Subcutaneous adipose tissue (tissue), 4 donors: ENCODE results near the gene SLC27A3. TPM values are rescaled to one million over a fixed set of nuclear protein-coding genes. Genes with fewer than 3 reads are reported as not detected.

Experiments
- total RNA-seq, 4 donors: library from RNA; depleted of rRNA; stranded (reverse); fragments of >200 nt; gene quantifications; one replicate each; pipeline ENCODE4 v1.1.0, GENCODE V29; 2016
- TF ChIP-seq, protein P1 (sequence below): fragments of 450-650 bp; IDR thresholded peaks from one replicate; pipeline ENCODE4 v1.5.1; 2016; ENCODE audit warnings: low read depth, mild to moderate bottlenecking, control low read depth, antibody characterized with exemption, moderate library complexity

SLC27A3 gene
- total RNA-seq, result 100 to 1,000 TPM in 1 of 4 donors, 10 to 100 TPM in 3; 20.4 to 104 (median 46.0) TPM

DNA sequence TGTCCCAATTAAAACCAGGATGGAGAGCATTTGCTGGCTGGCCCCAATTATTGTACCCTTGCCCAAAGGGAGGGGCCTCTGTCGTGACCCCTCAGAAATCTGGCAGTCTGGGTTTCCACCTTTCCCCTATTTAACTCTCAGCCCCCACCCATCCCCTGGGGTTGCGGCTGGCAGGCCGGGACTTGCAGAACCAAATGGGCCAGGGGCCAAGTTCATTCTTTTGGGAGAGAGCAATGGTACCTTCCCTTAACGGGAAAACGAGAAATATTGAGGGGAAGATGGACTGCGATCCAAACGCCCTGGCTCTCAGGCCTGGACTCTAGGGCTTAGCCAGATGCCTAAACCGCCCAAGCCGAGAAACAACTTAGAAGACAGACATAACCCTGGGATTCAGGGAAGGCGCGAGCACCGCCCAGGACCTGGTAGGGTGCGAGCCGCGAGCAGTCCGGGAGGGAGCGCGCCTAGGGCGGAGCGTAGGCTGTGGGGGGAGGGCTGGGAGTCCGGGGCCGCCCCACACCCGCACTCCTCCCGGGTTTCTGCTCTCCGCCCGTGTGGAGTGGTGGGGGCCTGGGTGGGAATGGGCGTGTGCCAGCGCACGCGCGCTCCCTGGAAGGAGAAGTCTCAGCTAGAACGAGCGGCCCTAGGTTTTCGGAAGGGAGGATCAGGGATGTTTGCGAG lies at the start of gene SLC27A3:
Gene SLC27A3 (plus strand): TSS at position 628 of the 678 bp plus-strand sequence. CDS start 91 bp downstream, outside the sequence.
- TF ChIP-seq, protein P1, sequence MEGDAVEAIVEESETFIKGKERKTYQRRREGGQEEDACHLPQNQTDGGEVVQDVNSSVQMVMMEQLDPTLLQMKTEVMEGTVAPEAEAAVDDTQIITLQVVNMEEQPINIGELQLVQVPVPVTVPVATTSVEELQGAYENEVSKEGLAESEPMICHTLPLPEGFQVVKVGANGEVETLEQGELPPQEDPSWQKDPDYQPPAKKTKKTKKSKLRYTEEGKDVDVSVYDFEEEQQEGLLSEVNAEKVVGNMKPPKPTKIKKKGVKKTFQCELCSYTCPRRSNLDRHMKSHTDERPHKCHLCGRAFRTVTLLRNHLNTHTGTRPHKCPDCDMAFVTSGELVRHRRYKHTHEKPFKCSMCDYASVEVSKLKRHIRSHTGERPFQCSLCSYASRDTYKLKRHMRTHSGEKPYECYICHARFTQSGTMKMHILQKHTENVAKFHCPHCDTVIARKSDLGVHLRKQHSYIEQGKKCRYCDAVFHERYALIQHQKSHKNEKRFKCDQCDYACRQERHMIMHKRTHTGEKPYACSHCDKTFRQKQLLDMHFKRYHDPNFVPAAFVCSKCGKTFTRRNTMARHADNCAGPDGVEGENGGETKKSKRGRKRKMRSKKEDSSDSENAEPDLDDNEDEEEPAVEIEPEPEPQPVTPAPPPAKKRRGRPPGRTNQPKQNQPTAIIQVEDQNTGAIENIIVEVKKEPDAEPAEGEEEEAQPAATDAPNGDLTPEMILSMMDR, result no peak

GRCh38 chr1:153727463-153728304 lies 47.5 kb upstream of the SLC27A3 start, which contains the start of gene INTS3:
TSS of gene INTS3 (plus strand) at chr1:153728050. CDS start at chr1:153728635, 585 bp downstream.
- TF ChIP-seq, protein P1, result no peak

GRCh38 chr1:153728305-153729066 lies 46.7 kb upstream of the SLC27A3 start:
- TF ChIP-seq, protein P1, result no peak

DNA sequence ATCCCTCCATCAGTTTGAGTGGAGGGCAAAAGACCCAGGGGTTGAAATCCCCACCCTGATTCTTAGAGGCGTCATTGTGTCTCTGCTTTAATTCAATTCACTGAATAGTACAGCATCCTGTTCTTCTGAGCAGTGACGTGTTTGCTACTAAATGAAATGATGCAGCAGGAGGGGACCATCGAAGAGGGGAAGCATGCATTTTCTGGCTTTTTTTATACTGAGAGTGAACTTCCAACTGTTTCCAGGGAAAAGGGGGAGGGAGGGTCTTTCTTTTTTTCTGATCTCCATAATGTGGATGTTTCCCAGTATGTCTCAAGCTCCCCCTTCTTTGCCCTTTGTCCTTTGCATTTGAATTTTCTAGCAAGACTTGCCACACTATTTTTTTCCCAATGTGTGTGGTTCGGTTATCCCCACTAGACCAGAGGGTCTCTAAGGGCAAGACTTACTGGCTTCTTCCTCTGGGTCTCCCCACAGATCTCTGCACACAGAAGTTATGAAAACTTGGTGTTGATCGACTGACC lies 44.7 kb upstream of the SLC27A3 start:
- TF ChIP-seq, protein P1, result no peak

DNA sequence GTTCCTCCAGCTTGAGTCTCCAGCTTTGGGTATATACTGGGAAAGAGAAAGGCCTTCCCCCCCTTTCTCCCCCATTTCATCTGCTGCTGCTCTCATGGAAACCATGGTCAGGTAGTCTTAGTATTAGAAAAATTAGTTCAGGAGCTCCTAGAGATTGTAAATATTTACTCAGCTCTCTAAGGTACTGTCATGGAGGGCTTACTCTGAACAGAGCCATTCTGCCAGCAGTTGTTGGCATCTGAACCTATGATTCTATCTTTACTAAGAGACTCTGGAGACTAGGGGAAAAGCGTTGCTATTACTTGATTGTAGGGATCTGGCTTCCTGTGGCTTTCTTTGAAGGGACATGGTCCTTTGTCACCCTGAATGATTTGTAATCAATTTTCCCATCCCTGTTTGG lies 41.2 kb upstream of the SLC27A3 start:
- TF ChIP-seq, protein P1, result no peak

DNA sequence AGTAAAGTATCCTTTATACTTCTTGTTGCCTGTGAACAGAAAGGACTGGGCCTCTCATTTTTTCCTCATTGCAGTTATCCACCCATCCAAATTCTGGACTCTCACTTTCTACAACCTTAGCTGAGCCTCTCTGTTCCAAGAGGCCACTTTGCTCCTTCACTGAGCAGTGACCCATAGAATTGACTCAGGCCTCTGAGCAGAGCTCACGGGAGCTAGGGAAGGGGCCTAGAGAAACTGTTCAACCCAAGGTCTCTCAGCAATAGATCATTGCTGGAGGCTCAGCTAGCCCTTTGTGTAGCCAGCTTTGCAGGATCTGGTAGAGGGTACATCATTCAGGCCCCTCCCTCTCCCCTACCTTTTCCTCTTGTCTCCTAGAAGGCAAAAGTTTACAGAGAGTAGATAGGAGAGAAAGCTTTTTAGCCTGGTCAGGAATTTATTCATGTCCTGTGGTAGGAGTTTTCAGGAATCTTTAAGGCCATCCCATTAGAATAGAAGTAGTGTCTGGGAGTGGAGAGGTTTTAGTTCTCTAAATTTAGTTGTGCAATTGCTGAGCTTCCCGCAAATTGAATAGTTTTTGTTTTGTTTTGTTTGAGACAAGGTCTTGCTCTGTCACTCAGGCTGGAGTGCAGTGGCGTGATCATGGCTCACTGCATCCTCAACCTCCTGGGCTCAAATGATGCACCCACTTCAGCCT lies 40.7 kb upstream of the SLC27A3 start:
- TF ChIP-seq, protein P1, result no peak
